Activated CD8-positive, alpha-beta memory T cell treated with anti-CD3 and anti-CD28 coated beads for 48 hours (primary cell): ENCODE data around the gene THOC6.
A peak's percentile ranks its signal among the peaks of the same experiment; 100 is the strongest.
"Not testable (repeated sequence)": the region's sequence is repeated elsewhere in the genome, so short reads cannot be mapped to it uniquely, and the experiment has no call there.

Source experiments
- DNase-seq, 3 experiments: peaks; one replicate each; pipeline ENCODE4 v3.0.0-alpha.2; 2020; ENCODE audit warnings: low read depth in 2 of 3, low spot score in 2 of 3

THOC6 gene

DNA sequence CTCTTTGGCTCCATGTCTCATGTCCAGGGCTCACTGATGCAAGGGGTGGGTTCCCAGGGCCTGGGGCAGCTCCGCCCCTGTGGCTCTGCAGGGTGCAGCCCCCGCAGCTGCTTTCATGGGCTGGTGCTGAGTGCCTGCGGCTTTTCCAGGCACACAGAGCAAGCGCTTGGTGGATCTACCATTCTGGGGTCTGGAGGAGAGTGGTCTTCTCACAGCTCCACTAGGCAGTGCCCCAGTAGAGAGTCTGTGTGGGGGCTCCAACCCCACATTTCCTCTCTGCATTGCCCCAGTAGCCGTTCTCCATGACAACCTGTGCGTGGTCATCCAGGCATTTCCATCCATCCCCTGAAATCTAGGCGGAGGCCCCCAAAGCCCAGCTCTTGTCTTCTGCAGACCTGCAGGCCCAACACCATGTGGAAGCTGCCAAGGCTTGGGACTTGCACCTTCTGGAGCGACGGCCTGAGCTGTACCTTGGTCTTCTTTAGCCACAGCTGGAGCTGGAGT lies 46.8 kb downstream of the THOC6 start:
- no peak for DNase-seq

DNA sequence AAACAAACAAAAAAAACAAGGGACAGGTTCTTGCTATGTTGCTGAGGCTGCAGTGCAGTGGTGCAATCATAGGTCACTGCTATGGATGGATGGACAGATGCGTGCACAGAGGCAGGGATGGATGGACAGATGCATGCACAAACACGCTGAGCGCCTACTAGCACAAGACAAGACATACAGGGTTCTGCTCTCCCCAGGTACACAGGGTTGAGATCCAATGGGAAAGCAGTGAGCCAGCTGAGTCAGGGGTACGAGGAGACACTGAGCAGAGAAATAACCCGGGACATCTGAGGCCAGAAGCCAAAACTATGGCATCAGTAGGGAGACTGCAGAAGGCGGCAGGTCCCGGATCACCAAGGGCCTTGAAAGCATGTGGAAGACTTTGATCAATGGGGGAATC lies 47.8 kb downstream of the THOC6 start:
- no peak for DNase-seq

DNA sequence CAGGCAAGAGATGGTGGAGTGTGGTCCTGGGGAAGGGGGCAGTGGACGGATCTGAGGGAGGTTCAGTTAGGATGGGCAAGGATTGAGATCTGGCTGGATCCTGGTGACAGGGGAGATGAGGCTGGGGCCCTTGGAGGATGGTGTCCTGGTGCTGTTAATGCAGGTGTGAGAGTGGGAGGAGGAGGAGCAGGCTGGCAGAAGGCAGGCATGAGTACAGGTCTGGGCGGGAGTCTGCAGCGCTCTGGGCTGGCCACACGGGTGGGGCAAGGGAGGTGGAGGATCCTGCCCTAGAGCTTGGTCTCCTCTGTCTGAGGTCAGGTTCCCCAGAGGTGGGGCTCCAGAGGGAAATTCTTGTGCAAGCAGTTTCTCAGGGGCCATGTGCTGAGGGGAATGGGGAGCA lies 48.3 kb downstream of the THOC6 start:
- not testable (repeated sequence) for DNase-seq

DNA sequence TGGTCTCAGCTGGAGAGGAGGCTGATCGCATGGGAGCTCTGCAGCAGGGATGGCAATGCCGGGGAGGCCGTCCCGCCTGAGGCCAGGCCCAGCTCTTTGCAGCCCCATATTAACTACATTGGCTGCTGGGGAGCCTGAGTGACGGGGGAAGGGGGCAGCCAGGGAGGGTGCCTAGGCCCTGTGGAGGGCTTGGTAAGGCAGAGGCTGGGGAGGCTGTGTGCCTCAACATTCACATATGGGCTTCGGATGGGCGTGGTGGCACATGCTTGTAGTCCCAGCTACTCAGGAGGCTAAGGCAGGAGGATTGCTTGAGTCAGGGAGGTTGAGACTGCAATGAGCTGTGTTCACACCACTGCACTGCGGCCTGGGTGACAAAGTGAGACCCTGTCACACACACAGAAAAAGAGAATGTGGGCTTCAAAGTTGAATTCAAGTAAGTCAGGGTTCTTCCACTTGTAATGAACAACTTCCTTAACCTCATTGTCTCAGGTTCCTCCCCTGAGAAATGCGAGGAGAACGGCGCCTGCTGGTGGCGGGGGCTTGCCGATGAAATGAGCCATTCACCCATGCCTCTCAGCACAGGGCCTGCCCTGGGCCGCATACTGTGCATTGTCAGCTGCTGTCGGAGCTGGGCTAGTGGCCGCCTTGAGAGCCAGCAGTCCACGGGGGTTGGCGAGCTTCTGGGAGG lies 48.9 kb downstream of the THOC6 start:
- not testable (repeated sequence) for DNase-seq

DNA sequence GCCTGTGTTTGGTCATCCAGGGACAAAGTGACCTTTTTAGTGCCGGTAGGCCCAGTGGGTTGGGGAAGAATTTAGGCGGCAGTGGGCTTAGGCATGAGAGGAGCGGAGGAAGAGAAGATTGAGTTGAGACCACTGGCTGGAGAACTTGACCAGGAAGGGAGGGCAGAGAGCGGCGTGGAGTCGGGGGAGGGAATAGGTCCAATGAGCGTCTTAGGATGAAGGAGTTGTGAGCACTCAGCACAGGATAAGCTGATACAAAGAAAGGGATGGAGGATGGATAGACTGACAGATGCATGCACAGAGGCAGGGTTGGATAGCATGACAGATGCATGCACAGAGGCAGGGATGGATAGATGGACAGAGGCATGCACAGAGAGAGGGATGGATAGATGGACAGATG lies 49.6 kb downstream of the THOC6 start:
- DNase-seq: no peak

DNA sequence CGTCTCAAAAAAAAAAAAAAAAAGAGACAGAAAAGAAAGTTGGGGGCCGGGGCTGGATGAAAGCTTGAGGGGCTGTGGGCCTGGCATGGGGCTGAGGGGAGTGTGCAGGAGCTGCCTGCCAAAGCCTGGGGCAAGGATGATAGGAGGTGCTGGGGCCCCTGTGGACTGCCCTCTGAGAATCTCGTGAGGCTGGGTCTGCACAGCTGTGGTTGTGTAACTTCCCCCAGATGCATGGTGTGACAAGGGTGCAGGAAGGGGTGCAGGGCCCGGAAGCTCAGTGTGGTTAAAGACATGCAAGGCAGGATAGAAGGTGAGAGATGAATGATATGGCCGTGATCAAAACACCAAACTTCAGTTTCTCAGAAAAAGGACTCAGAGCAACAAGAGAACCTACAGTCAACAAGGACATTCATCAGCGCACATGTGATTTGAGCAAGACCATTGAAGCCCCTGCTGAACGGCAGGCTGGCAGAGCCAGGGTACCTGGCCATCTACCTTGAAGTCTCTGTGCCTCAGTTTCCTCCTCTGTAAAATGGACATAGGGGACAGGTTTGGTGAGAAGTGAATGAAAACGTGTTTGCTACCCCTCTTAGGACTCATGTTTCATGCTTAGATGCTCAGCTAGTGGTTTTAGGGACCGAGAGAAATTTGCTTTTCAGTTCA lies 51.2 kb downstream of the THOC6 start:
- DNase-seq: peak in 2 of 3 experiments; percentile 59 to 60

DNA sequence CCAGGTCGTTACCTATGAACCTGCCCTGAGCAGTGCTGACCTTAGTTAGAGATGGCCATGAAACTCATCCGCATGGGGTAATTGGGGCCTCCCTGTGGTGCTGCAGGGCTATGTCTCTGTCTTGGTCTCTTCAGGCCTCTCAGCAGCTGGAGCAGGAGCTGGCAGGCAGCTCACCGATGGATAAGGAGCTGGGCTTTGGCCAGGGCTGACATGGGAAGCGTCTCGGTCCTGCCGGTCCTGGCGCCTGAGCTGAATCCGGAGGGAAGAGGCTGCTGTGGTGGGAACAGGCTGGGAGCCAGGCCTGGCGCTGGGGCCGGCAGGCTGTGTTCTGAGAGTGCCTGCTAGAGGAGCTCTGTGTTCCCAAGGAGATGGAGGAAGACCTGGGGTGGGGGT lies 51.7 kb downstream of the THOC6 start:
- no peak for DNase-seq

DNA sequence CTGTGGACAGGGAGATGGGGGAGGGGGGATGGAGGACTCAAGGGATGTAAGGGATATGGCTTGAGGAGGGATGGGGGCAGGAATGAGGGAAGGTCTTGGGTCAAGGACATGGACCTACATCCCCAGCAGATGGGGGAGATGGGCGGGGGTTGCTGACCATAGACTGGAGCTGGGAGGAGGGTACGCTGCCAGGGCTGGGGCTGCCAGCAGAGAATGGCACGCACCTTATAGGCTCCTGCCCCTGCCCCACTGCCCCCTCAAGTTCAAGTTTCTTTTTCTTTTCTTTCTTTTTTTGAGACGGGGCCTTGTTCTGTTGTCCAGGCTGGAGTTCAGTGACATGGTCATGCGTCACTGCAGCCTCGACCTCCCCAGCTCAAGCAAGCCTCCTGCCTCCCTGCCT lies 52.1 kb downstream of the THOC6 start:
- DNase-seq: not testable (repeated sequence)

DNA sequence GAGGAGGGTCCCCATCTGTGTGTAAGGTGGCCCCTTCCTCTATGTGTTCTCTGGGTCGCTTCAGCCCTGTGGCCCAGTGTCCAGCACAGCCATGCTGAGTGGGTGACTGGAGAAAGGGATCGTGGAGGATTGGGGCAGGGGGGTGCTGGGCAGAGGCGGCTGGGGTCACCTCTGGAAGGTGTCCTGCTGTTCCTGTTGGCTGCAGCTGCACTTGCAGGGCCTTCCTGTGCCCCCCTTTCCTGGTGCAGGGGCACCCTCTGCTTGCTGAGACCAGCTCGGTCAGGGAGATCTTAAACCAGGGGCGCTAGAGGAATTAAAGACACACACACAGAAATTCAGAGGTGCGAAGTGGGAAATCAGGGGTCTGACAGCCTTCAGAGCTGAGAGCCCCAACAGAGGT lies 52.7 kb downstream of the THOC6 start:
- no peak for DNase-seq
